ENCODE measurements around the gene PTPRZ1. TPM values are rescaled to one million over a fixed set of nuclear protein-coding genes. Genes with fewer than 3 reads are reported as not detected.

The PTPRZ1 gene
- total and polyA plus RNA-seq, 4 donors = 1.1 to 11.6 (median 2.9) TPM

GRCh38 chr7:121862591-121862990 lies 10.4 kb upstream of the PTPRZ1 start:
- DNase-seq (peak in 2 of 3 donors; percentile 53 to 69), ATAC-seq (ENCODE audit: insufficient read depth, low FRiP score) (no peak)
- H3K9me3 ChIP-seq (ENCODE audit: control insufficient read depth in 4 of 4, insufficient read depth in 3 of 4, low read length in 3 of 4) = no peaks in the 10 kb centered on the region
- H3K4me1 ChIP-seq (ENCODE audit: control insufficient read depth in 5 of 5, insufficient read depth in 5 of 5, low read length in 5 of 5) = peaks cover 0 to 9% (median 0%) of the 10 kb centered on the region in 5 donors
- no peak overlapping the region for H3K4me3 ChIP-seq
- 59 to 66% methylated on average over 4 of the region's 4 CpGs for WGBS, 2 donors
- no peaks in the 10 kb centered on the region for H3K36me3 ChIP-seq (ENCODE audit: control insufficient read depth in 4 of 4, insufficient read depth in 4 of 4, low read length in 4 of 4)
- H3K27me3 ChIP-seq (ENCODE audit: control insufficient read depth in 3 of 3, insufficient read depth in 3 of 3, low read length in 2 of 3) = no peaks in the 10 kb centered on the region
- no peak overlapping the region for H3K27ac ChIP-seq (ENCODE audit: low read depth in 1 of 2, low read length in 1 of 2)
- H3K9ac ChIP-seq (ENCODE audit: insufficient read depth in 1 of 2, low read length in 2 of 2) = no peak overlapping the region
- no peak for TF ChIP-seq CTCF (IDR thresholded peaks at IDR 0.05; ENCODE audit: control extremely low read depth, extremely low read depth)

- no peak for DNase-seq
- Histone ChIP-seq H3K9ac (ENCODE audit: insufficient read depth in 1 of 2, low read length in 2 of 2) (no peak overlapping the region), H3K27ac (ENCODE audit: low read depth in 1 of 2, low read length in 1 of 2) (no peak overlapping the region), H3K27me3 (ENCODE audit: control insufficient read depth in 3 of 3, insufficient read depth in 3 of 3, low read length in 2 of 3) (peaks cover 0 to 16% (median 7%) of the 10 kb centered on the region in 3 donors), H3K9me3 (ENCODE audit: control insufficient read depth in 4 of 4, insufficient read depth in 3 of 4, low read length in 3 of 4) (no peaks in the 10 kb centered on the region), H3K36me3 (ENCODE audit: control insufficient read depth in 4 of 4, insufficient read depth in 4 of 4, low read length in 4 of 4) (no peaks in the 10 kb centered on the region), H3K4me1 (ENCODE audit: control insufficient read depth in 5 of 5, insufficient read depth in 5 of 5, low read length in 5 of 5) (peaks cover 0 to 6% (median 0%) of the 10 kb centered on the region in 5 donors), H3K4me3 (no peak overlapping the region)
- no peak for ATAC-seq (ENCODE audit: insufficient read depth, low FRiP score)
- no peak for TF ChIP-seq CTCF (IDR thresholded peaks at IDR 0.05; ENCODE audit: control extremely low read depth, extremely low read depth)
Observed at GRCh38 chr7:121871188-121871587, 1.8 kb upstream of the PTPRZ1 start.

GRCh38 chr7:121873289-121874194 lies 581 bp downstream of the PTPRZ1 start:
- Histone ChIP-seq H3K9me3 (ENCODE audit: control insufficient read depth in 4 of 4, insufficient read depth in 3 of 4, low read length in 3 of 4) (no peaks in the 10 kb centered on the region), H3K9ac (ENCODE audit: insufficient read depth in 1 of 2, low read length in 2 of 2) (peak overlapping the region; percentile 55 to 73), H3K27me3 (ENCODE audit: control insufficient read depth in 3 of 3, insufficient read depth in 3 of 3, low read length in 2 of 3) (peaks cover 0 to 16% (median 7%) of the 10 kb centered on the region in 3 donors), H3K36me3 (ENCODE audit: control insufficient read depth in 4 of 4, insufficient read depth in 4 of 4, low read length in 4 of 4) (no peaks in the 10 kb centered on the region), H3K27ac (ENCODE audit: low read depth in 1 of 2, low read length in 1 of 2) (no peak overlapping the region), H3K4me3 (peak overlapping the region; percentile 35), H3K4me1 (ENCODE audit: control insufficient read depth in 5 of 5, insufficient read depth in 5 of 5, low read length in 5 of 5) (peaks cover 0 to 6% (median 0%) of the 10 kb centered on the region in 5 donors)
- ATAC-seq (ENCODE audit: insufficient read depth, low FRiP score) (peak; percentile 16), DNase-seq (peak; percentile 45 to 56 (median 48))
- no peak for TF ChIP-seq CTCF (IDR thresholded peaks at IDR 0.05; ENCODE audit: control extremely low read depth, extremely low read depth)
- WGBS, 2 donors = 1 to 3% methylated on average over 51 of the region's 51 CpGs

Data from lung (tissue), 12 donors.